ENCODE data around the gene TTC34.

Gene TTC34

DNA sequence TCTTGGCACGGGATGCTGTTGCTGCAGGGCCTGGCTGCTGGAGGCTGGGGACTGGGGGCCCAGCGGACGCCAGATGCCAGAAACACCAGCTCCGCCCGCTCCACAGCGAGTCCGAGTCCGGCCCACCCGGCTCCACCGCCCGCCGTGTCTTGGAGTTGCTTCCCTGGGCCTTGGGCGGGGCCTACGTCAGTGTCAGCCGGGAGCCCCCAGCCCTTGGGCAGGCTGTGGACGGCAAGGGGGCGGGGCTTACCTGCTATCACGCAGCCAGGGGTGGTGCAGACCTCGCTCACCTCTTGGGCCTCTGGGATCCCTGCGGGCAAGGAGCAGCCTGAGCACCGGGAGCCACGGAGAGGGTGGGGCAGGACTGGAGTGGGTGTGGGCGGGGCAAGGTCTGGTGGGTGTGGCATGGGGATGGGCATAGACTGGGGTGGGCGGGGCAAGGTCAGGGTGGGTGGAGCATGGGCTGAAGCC is 190.4 kb downstream of the TTC34 start:
- DNase-seq: no peak
- no peak overlapping the region for H2AK5ac ChIP-seq (ENCODE audit: low read length, severe bottlenecking)
- peaks cover 6% of the 10 kb centered on the region for H3K4me1 ChIP-seq (ENCODE audit: control insufficient read depth, insufficient read depth, low read depth, low read length)
- no peak overlapping the region for H3K4ac ChIP-seq (ENCODE audit: low read depth in 1 of 2, low read length in 2 of 2)
- no peak overlapping the region for H3K9ac ChIP-seq (ENCODE audit: low read length)
- no peak overlapping the region for H3K4me3 ChIP-seq (ENCODE audit: insufficient read depth in 1 of 2, low read depth in 1 of 2, low read length in 2 of 2)
- H4K8ac ChIP-seq (ENCODE audit: low read length): no peak overlapping the region
- H2AFZ ChIP-seq (ENCODE audit: low read depth, low read length): no peak overlapping the region
- H3K14ac ChIP-seq (ENCODE audit: low read length in 2 of 2): no peak overlapping the region
- no peaks in the 10 kb centered on the region for H3K79me1 ChIP-seq (replicated peaks; ENCODE audit: low read length, poor library complexity, severe bottlenecking)
- H3K4me2 ChIP-seq (ENCODE audit: low read length, poor library complexity, severe bottlenecking): no peak overlapping the region
- peaks cover 0 to 51% of the 10 kb centered on the region in 2 experiments for H3K27me3 ChIP-seq (ENCODE audit: control insufficient read depth in 1 of 2, insufficient read depth in 1 of 2, low read length in 2 of 2)
- H2BK5ac ChIP-seq (ENCODE audit: low read depth, low read length, poor library complexity, severe bottlenecking): no peak overlapping the region
- no peak overlapping the region for H3K27ac ChIP-seq (ENCODE audit: low read length, poor library complexity, severe bottlenecking)
- H2BK15ac ChIP-seq (ENCODE audit: low read depth, poor library complexity, severe bottlenecking): no peak overlapping the region
- no peak overlapping the region for H3K18ac ChIP-seq (ENCODE audit: low read depth in 1 of 2, low read length in 2 of 2)
- 90% methylated on average over 23 of the region's 24 CpGs for WGBS
- H3K23ac ChIP-seq (ENCODE audit: low read length in 2 of 2): no peak overlapping the region
- no peak overlapping the region for H2BK12ac ChIP-seq (ENCODE audit: low read length in 2 of 2)
- H3K9me3 ChIP-seq (ENCODE audit: control insufficient read depth, low read length): peaks cover 6% of the 10 kb centered on the region
- no peak overlapping the region for H2BK120ac ChIP-seq (ENCODE audit: low read depth, low read length)
- H3K36me3 ChIP-seq (ENCODE audit: control insufficient read depth in 1 of 2, insufficient read depth in 2 of 2, low read depth in 1 of 2, low read length in 2 of 2): no peaks in the 10 kb centered on the region
- no peak overlapping the region for H4K91ac ChIP-seq (ENCODE audit: low read length)

DNA sequence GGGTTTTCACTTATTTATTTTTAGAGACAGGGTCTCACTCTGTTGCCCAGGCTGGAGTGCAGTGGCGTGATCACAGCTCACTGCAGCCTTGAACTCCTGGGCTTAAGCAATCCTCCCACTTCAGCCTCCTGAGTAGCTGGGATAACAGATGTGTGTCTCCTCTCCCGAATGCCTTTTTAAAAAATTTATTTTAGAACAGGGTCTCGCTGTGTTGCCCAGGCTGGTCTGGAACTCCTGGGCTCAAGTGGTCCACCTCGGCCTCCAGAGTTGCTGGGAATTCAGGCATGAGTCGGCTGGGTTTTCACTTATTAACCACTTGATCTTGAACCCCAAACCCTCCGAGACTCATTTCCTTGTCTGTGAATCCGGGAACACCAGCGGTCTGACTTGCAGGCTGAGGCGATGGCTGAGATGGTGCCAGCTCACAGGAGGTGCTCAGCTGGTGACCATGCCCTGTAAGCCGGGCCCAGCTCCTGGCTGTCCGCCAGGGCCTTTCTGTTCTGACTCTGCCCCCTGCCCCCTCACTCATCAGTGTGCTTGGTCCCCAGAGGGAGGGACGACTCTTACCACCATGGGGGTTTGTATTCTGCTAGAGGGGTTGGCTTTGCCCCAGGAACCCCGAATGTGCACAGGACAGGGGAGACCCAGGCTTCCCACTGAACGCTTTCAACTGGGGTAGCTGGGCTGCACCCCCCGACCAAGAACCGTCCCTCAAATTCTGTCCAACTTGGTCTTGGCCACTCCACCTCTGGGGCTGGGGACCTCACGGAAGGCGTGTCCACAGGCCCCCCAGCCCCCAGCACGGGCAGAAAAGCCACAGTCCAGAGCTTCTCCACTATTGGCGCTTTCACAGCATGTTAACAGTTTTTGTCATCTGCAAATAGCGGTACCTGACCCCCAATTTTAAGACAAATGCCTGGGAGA is 191.2 kb downstream of the TTC34 start:
- no peak overlapping the region for H2AFZ ChIP-seq (ENCODE audit: low read depth, low read length)
- H3K79me1 ChIP-seq (replicated peaks; ENCODE audit: low read length, poor library complexity, severe bottlenecking): no peaks in the 10 kb centered on the region
- H2BK12ac ChIP-seq (ENCODE audit: low read length in 2 of 2): no peak overlapping the region
- no peak overlapping the region for H3K4me2 ChIP-seq (ENCODE audit: low read length, poor library complexity, severe bottlenecking)
- no peak overlapping the region for H2BK5ac ChIP-seq (ENCODE audit: low read depth, low read length, poor library complexity, severe bottlenecking)
- peaks cover 6% of the 10 kb centered on the region for H3K4me1 ChIP-seq (ENCODE audit: control insufficient read depth, insufficient read depth, low read depth, low read length)
- H3K27me3 ChIP-seq (ENCODE audit: control insufficient read depth in 1 of 2, insufficient read depth in 1 of 2, low read length in 2 of 2): peaks cover 0 to 56% of the 10 kb centered on the region in 2 experiments
- H3K9me3 ChIP-seq (ENCODE audit: control insufficient read depth, low read length): peaks cover 6% of the 10 kb centered on the region
- no peak overlapping the region for H3K9ac ChIP-seq (ENCODE audit: low read length)
- no peak overlapping the region for H4K8ac ChIP-seq (ENCODE audit: low read length)
- H3K14ac ChIP-seq (ENCODE audit: low read length in 2 of 2): no peak overlapping the region
- no peak overlapping the region for H3K23ac ChIP-seq (ENCODE audit: low read length in 2 of 2)
- H2AK5ac ChIP-seq (ENCODE audit: low read length, severe bottlenecking): no peak overlapping the region
- no peak overlapping the region for H3K27ac ChIP-seq (ENCODE audit: low read length, poor library complexity, severe bottlenecking)
- H2BK15ac ChIP-seq (ENCODE audit: low read depth, poor library complexity, severe bottlenecking): no peak overlapping the region
- no peaks in the 10 kb centered on the region for H3K36me3 ChIP-seq (ENCODE audit: control insufficient read depth in 1 of 2, insufficient read depth in 2 of 2, low read depth in 1 of 2, low read length in 2 of 2)
- no peak overlapping the region for H2BK120ac ChIP-seq (ENCODE audit: low read depth, low read length)
- H3K4ac ChIP-seq (ENCODE audit: low read depth in 1 of 2, low read length in 2 of 2): no peak overlapping the region
- H3K18ac ChIP-seq (ENCODE audit: low read depth in 1 of 2, low read length in 2 of 2): no peak overlapping the region
- no peak for DNase-seq
- 83% methylated on average over 19 of the region's 21 CpGs for WGBS
- H3K4me3 ChIP-seq (ENCODE audit: insufficient read depth in 1 of 2, low read depth in 1 of 2, low read length in 2 of 2): no peak overlapping the region
- H4K91ac ChIP-seq (ENCODE audit: low read length): no peak overlapping the region

DNA sequence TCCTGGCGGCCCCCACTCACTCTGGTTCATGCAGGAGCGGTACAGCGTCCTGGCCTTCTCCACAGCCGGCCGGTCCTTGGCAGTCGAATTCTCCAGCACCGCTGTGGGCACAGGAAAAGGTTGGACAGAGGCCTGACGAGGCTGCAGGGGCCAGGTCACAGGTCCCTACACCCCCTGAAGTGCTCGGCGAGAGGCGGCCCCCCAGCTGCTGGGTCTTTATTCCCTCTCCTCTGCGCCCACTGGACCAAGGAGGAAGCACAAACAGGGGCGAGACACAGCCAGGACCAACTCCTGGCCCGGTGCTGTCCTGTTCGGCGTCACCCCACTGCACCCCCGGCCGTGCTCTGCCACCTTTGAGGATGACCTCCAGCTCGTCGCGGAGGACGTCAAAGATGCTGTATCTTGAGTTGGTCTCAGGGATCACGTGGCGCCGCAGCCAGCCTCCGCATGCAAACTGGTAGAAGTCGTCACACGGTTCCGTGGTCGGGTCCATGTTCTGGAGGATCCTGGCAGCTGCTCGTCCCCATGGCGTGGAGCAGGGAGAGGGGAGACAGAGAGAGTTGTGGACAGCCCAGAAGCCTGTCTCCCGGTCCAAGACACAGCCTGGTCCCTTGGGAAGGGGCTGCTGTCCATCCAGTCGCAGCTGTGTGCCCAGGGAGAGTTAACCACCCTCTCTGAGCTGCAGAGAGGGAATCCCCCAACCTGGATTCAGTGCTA is 192.0 kb downstream of the TTC34 start:
- H2BK12ac ChIP-seq (ENCODE audit: low read length in 2 of 2): no peak overlapping the region
- H3K4me1 ChIP-seq (ENCODE audit: control insufficient read depth, insufficient read depth, low read depth, low read length): peaks cover 6% of the 10 kb centered on the region
- H3K79me1 ChIP-seq (replicated peaks; ENCODE audit: low read length, poor library complexity, severe bottlenecking): no peaks in the 10 kb centered on the region
- no peak overlapping the region for H3K23ac ChIP-seq (ENCODE audit: low read length in 2 of 2)
- H3K18ac ChIP-seq (ENCODE audit: low read depth in 1 of 2, low read length in 2 of 2): no peak overlapping the region
- H2BK5ac ChIP-seq (ENCODE audit: low read depth, low read length, poor library complexity, severe bottlenecking): no peak overlapping the region
- no peak overlapping the region for H2AFZ ChIP-seq (ENCODE audit: low read depth, low read length)
- no peak overlapping the region for H4K8ac ChIP-seq (ENCODE audit: low read length)
- no peak for DNase-seq
- no peak overlapping the region for H2AK5ac ChIP-seq (ENCODE audit: low read length, severe bottlenecking)
- peaks cover 6% of the 10 kb centered on the region for H3K9me3 ChIP-seq (ENCODE audit: control insufficient read depth, low read length)
- H4K91ac ChIP-seq (ENCODE audit: low read length): no peak overlapping the region
- H3K27me3 ChIP-seq (ENCODE audit: control insufficient read depth in 1 of 2, insufficient read depth in 1 of 2, low read length in 2 of 2): peaks cover 0 to 63% of the 10 kb centered on the region in 2 experiments
- no peak overlapping the region for H3K4me3 ChIP-seq (ENCODE audit: insufficient read depth in 1 of 2, low read depth in 1 of 2, low read length in 2 of 2)
- H3K27ac ChIP-seq (ENCODE audit: low read length, poor library complexity, severe bottlenecking): no peak overlapping the region
- no peak overlapping the region for H2BK120ac ChIP-seq (ENCODE audit: low read depth, low read length)
- H3K4me2 ChIP-seq (ENCODE audit: low read length, poor library complexity, severe bottlenecking): no peak overlapping the region
- 84% methylated on average over 34 of the region's 34 CpGs for WGBS
- H3K14ac ChIP-seq (ENCODE audit: low read length in 2 of 2): no peak overlapping the region
- H3K36me3 ChIP-seq (ENCODE audit: control insufficient read depth in 1 of 2, insufficient read depth in 2 of 2, low read depth in 1 of 2, low read length in 2 of 2): no peaks in the 10 kb centered on the region
- H3K4ac ChIP-seq (ENCODE audit: low read depth in 1 of 2, low read length in 2 of 2): no peak overlapping the region
- no peak overlapping the region for H2BK15ac ChIP-seq (ENCODE audit: low read depth, poor library complexity, severe bottlenecking)
- no peak overlapping the region for H3K9ac ChIP-seq (ENCODE audit: low read length)

DNA sequence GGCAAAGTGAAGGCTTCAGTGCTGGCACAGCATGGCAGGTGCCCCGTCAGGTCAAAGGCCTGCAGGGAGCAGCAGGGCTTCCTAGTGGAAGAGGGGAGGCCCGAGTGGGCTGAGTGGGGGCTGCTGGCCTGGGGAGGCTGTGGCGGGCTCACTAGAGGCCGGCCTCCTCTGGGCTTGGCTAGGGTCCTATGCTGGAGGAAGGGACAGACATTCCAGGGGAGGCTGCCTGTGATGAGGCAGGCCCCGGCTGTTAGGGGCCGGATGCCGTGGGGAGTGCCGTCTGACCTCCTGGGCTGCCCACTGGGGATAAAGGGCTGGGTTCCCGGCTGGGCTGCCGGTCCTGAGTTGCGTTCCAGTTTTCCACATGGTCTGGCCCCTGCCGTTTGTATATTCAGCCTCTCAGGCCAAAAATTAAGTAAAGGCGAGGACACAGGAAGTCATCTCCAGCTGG is 193.8 kb downstream of the TTC34 start:
- Histone ChIP-seq H3K23ac (ENCODE audit: low read length in 2 of 2) (no peak overlapping the region), H2BK12ac (ENCODE audit: low read length in 2 of 2) (no peak overlapping the region), H4K91ac (ENCODE audit: low read length) (no peak overlapping the region), H2AK5ac (ENCODE audit: low read length, severe bottlenecking) (no peak overlapping the region), H4K8ac (ENCODE audit: low read length) (no peak overlapping the region), H3K18ac (ENCODE audit: low read depth in 1 of 2, low read length in 2 of 2) (no peak overlapping the region), H3K9ac (ENCODE audit: low read length) (no peak overlapping the region), H3K4me3 (ENCODE audit: insufficient read depth in 1 of 2, low read depth in 1 of 2, low read length in 2 of 2) (no peak overlapping the region), H3K4me1 (ENCODE audit: control insufficient read depth, insufficient read depth, low read depth, low read length) (peaks cover 6% of the 10 kb centered on the region), H3K79me1 (replicated peaks; ENCODE audit: low read length, poor library complexity, severe bottlenecking) (no peaks in the 10 kb centered on the region), H2AFZ (ENCODE audit: low read depth, low read length) (no peak overlapping the region), H2BK120ac (ENCODE audit: low read depth, low read length) (no peak overlapping the region), H3K9me3 (ENCODE audit: control insufficient read depth, low read length) (no peaks in the 10 kb centered on the region), H3K4me2 (ENCODE audit: low read length, poor library complexity, severe bottlenecking) (no peak overlapping the region), H3K27ac (ENCODE audit: low read length, poor library complexity, severe bottlenecking) (no peak overlapping the region), H3K4ac (ENCODE audit: low read depth in 1 of 2, low read length in 2 of 2) (no peak overlapping the region), H3K14ac (ENCODE audit: low read length in 2 of 2) (no peak overlapping the region), H2BK5ac (ENCODE audit: low read depth, low read length, poor library complexity, severe bottlenecking) (no peak overlapping the region), H3K27me3 (ENCODE audit: control insufficient read depth in 1 of 2, insufficient read depth in 1 of 2, low read length in 2 of 2) (peaks cover 3 to 75% of the 10 kb centered on the region in 2 experiments), H3K36me3 (ENCODE audit: control insufficient read depth in 1 of 2, insufficient read depth in 2 of 2, low read depth in 1 of 2, low read length in 2 of 2) (no peaks in the 10 kb centered on the region), H2BK15ac (ENCODE audit: low read depth, poor library complexity, severe bottlenecking) (no peak overlapping the region)
- WGBS: 89% methylated on average over 13 of the region's 13 CpGs
- DNase-seq: no peak

Data from mesenchymal stem cell (in vitro differentiated cells and primary cell).